ENCODE measurements around the gene RETSAT.

Gene RETSAT

DNA sequence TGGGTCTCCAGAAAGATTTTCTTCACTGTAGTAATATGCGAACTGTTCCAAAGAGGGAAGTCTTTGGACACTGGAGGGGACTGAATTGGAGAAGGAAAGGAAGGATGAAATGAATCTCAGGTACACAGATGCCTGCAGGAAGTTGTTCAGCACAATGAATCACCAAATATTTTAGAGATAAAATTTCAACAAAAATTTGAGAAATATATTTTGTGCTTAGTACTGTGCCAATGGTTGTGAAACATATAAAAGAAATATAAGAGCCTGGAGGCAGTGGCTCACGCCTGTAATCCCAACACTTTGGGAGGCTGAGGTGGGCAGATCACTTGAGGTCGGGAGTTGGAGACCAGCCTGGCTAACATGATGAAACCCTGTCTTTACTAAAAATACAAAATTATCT lies 3.4 kb upstream of the RETSAT start:
- Histone ChIP-seq H3K9me3 (ENCODE audit: severe bottlenecking) (no peaks in the 10 kb centered on the region), H3K27me3 (ENCODE audit: insufficient read depth, low read depth, severe bottlenecking) (no peaks in the 10 kb centered on the region), H3K27ac (no peak overlapping the region), H3K4me3 (ENCODE audit: low read depth, low read length) (no peak overlapping the region), H3K36me3 (peaks cover 33% of the 10 kb centered on the region)
- TF ChIP-seq, protein P1, sequence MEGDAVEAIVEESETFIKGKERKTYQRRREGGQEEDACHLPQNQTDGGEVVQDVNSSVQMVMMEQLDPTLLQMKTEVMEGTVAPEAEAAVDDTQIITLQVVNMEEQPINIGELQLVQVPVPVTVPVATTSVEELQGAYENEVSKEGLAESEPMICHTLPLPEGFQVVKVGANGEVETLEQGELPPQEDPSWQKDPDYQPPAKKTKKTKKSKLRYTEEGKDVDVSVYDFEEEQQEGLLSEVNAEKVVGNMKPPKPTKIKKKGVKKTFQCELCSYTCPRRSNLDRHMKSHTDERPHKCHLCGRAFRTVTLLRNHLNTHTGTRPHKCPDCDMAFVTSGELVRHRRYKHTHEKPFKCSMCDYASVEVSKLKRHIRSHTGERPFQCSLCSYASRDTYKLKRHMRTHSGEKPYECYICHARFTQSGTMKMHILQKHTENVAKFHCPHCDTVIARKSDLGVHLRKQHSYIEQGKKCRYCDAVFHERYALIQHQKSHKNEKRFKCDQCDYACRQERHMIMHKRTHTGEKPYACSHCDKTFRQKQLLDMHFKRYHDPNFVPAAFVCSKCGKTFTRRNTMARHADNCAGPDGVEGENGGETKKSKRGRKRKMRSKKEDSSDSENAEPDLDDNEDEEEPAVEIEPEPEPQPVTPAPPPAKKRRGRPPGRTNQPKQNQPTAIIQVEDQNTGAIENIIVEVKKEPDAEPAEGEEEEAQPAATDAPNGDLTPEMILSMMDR (IDR thresholded peaks at IDR 0.05; ENCODE audit: low read depth, low read length), result no peak
- DNase-seq, result no peak

DNA sequence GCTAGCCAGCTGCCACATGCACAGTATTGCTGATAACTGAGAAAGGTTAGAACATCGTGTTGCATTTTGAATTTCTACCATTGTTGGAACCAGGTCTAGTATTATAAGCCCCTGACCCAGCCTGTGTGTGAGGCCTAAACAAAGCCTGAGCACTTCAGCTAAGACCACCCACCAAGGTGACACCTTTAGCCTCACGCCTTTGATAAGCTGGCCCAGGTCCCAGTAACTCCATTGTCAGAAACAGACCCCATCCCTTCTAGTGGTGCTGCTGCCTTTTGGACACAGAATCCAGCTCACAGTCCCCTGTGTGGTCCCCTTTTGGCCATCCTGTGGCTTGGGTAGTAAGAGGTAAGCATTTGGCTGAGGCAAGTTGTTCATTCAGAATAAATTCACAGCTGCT lies 1.9 kb upstream of the RETSAT start:
- Histone ChIP-seq H3K27me3 (ENCODE audit: insufficient read depth, low read depth, severe bottlenecking) (no peaks in the 10 kb centered on the region), H3K9me3 (ENCODE audit: severe bottlenecking) (no peaks in the 10 kb centered on the region), H3K36me3 (peaks cover 26% of the 10 kb centered on the region), H3K27ac (no peak overlapping the region), H3K4me3 (ENCODE audit: low read depth, low read length) (no peak overlapping the region)
- TF ChIP-seq, protein P1 (IDR thresholded peaks at IDR 0.05; ENCODE audit: low read depth, low read length), result no peak
- DNase-seq, result no peak

DNA sequence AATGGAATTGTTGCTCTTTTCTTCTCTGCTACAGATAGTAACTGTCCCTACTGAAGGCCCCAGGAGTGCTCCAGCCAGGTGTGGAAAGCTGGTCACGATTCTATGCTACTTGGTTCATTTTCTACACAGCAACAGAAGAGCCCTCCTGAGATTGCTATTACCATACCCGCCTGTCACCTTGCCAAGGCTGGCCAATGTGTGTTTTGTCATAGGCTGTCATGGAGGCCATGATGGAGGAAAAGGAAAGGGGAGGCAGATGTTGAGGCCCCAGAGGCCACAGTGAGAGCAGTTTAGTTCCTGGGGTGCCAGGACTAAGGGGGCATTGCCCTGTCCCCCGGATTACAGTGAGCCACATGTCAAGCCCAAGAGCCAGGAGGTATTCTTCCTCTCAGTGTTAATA lies 1.2 kb upstream of the RETSAT start:
- H3K4me3 ChIP-seq (ENCODE audit: low read depth, low read length), result peak overlapping the region; percentile 93
- no peak overlapping the region for H3K27ac ChIP-seq
- TF ChIP-seq, protein P1 (IDR thresholded peaks at IDR 0.05; ENCODE audit: low read depth, low read length), result no peak
- no peaks in the 10 kb centered on the region for H3K9me3 ChIP-seq (ENCODE audit: severe bottlenecking)
- H3K27me3 ChIP-seq (ENCODE audit: insufficient read depth, low read depth, severe bottlenecking), result no peaks in the 10 kb centered on the region
- DNase-seq, result no peak
- peaks cover 29% of the 10 kb centered on the region for H3K36me3 ChIP-seq

DNA sequence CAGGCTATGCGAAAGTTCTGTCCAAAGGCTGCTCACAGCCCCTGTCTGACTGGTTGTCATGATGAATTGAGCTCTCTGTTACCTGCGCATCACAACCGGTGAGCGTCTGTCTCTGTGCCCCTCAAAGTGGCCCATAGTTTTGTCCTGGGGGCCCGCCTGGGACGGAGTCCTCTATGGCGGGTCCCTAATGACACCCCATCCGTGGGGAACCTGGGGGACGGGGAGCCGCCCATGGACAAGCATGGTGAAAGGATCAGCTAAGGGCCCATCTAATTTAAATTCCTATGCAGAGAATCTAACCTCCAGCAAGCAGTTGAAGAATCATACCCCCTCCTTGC lies 714 bp upstream of the RETSAT start:
- H3K27ac ChIP-seq, result peak overlapping the region; percentile 78; the same call in 1 of the 2 replicates
- H3K36me3 ChIP-seq, result peaks cover 31% of the 10 kb centered on the region
- DNase-seq, result no peak
- peak overlapping the region; percentile 93 for H3K4me3 ChIP-seq (ENCODE audit: low read depth, low read length)
- TF ChIP-seq, protein P1 (IDR thresholded peaks at IDR 0.05; ENCODE audit: low read depth, low read length), result no peak
- no peaks in the 10 kb centered on the region for H3K9me3 ChIP-seq (ENCODE audit: severe bottlenecking)
- H3K27me3 ChIP-seq (ENCODE audit: insufficient read depth, low read depth, severe bottlenecking), result no peaks in the 10 kb centered on the region

DNA sequence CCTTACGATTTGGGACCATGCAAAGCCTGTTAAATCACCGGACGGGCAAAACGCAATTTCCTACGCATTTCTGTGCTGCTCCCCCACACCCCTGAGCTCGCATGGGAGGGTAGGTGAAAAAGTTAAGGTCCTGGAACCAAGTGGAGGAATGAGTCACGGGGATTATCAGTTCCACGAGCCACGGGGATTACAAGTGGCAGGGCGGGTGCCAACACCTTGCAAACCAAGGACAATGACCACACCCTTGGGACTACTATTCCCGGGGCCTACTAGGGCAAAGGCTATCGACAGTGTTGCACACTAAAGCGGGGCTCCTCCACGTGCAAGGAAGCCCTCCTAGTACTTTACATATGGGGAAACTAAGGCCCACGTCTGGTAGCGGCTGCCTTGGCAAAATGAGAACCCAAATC lies 447 bp downstream of the RETSAT start:
- H3K27ac ChIP-seq, result peak overlapping the region; percentile 52
- DNase-seq, result peak; percentile 16
- TF ChIP-seq, protein P1 (IDR thresholded peaks at IDR 0.05; ENCODE audit: low read depth, low read length), result no peak
- H3K4me3 ChIP-seq (ENCODE audit: low read depth, low read length), result peak overlapping the region; percentile 93
- peaks cover 38% of the 10 kb centered on the region for H3K36me3 ChIP-seq
- H3K9me3 ChIP-seq (ENCODE audit: severe bottlenecking), result no peaks in the 10 kb centered on the region
- H3K27me3 ChIP-seq (ENCODE audit: insufficient read depth, low read depth, severe bottlenecking), result no peaks in the 10 kb centered on the region

DNA sequence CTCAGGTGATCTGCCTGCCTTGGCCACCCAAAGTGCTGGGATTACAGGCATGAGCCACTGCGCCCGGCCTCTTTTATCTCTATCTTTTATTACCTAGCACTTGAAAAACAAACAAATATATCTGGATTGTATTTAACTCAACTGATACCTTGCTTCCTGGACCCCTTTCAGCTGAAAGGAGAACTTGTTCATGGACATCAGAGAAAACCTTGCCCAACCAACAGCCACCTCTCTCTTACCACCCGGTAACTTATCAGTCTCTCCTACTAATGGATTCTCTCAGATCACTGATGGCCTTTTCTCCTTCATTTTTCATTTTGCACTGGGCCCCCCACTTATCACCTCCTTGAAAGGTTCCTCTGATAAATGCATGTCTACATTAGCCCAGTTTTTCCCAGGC lies 6.7 kb downstream of the RETSAT start:
- H3K27me3 ChIP-seq (ENCODE audit: insufficient read depth, low read depth, severe bottlenecking), result no peaks in the 10 kb centered on the region
- H3K9me3 ChIP-seq (ENCODE audit: severe bottlenecking), result no peaks in the 10 kb centered on the region
- H3K36me3 ChIP-seq, result peaks cover 31% of the 10 kb centered on the region
- H3K27ac ChIP-seq, result no peak overlapping the region
- TF ChIP-seq, protein P1 (IDR thresholded peaks at IDR 0.05; ENCODE audit: low read depth, low read length), result no peak
- no peak overlapping the region for H3K4me3 ChIP-seq (ENCODE audit: low read depth, low read length)
- no peak for DNase-seq

Data from WERI-Rb-1 (cell line).